Panc1 (cell line): ENCODE results near the gene ATM.

ENCODE experiments used
- POLR2AphosphoS5 ChIP-seq: IDR thresholded peaks from 2 replicates; pipeline ENCODE4 v1.6.1; 2012; ENCODE audit warnings: mild to moderate bottlenecking, low read depth, low read length, moderate library complexity
- TF ChIP-seq, protein P1 (sequence below): fragments of 450-650 bp; IDR thresholded peaks from 2 replicates; pipeline ENCODE4 v1.5.1; 2017; ENCODE audit warnings: mild to moderate bottlenecking

DNA sequence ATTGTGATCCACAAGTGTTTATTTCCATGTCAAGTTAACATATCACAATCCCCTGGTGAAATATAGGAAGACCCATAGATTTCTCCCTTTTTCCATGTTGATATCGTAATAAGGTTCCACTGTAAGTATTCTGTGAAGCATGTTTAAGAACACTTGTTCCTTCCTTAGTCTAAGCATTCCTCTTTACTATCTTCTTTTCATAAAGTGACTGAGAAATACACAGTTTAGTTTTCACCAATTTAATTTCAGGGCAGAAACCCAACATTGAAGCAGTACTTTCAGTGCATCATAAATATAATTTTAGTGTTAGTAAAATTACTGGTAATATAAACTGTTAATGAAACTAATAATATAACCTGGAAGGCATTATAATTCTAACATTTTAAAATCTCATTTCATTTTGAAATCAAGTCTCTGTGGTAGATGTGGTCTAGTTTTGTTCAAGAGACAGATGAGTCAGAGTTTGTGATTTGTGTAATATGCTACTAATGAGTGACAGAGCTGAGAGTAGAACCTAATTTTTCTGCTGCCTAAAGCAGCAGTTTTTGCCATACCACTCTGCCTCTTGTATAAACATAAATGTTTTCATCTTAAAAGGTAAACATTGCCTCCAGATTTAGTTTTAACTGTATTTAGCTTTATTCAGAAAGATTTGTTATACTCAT lies 79.4 kb downstream of the ATM start:
- TF ChIP-seq POLR2AphosphoS5, result no peak
- TF ChIP-seq, protein P1, sequence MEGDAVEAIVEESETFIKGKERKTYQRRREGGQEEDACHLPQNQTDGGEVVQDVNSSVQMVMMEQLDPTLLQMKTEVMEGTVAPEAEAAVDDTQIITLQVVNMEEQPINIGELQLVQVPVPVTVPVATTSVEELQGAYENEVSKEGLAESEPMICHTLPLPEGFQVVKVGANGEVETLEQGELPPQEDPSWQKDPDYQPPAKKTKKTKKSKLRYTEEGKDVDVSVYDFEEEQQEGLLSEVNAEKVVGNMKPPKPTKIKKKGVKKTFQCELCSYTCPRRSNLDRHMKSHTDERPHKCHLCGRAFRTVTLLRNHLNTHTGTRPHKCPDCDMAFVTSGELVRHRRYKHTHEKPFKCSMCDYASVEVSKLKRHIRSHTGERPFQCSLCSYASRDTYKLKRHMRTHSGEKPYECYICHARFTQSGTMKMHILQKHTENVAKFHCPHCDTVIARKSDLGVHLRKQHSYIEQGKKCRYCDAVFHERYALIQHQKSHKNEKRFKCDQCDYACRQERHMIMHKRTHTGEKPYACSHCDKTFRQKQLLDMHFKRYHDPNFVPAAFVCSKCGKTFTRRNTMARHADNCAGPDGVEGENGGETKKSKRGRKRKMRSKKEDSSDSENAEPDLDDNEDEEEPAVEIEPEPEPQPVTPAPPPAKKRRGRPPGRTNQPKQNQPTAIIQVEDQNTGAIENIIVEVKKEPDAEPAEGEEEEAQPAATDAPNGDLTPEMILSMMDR, result no peak
